K562 (cell line): ENCODE results near the gene RBM20. TPM values are rescaled to one million over a fixed set of nuclear protein-coding genes. Genes with fewer than 3 reads are reported as not detected.

Experiments
- ARNT ChIP-seq, 2 experiments: fragments of 450-650 bp; IDR thresholded peaks; 2 replicates each; pipeline ENCODE4 v1.6.1; 2016; ENCODE audit warnings: mild to moderate bottlenecking in 1 of 2
- GATA2 ChIP-seq: sonication (generic); formaldehyde crosslinking; IDR thresholded peaks from 2 replicates; pipeline ENCODE4 v1.4.0; 2020; ENCODE audit warnings: mild to moderate bottlenecking, missing genetic modification reagents
- IRF9 ChIP-seq: fragments of 450-650 bp; IDR thresholded peaks from 2 replicates; pipeline ENCODE4 v1.6.1; 2016; ENCODE audit warnings: missing biosample characterization, missing genetic modification characterization
- MEF2D ChIP-seq: conservative IDR thresholded peaks from 2 replicates; pipeline ENCODE4 v1.6.1; 2016; ENCODE audit warnings: low read depth, missing genetic modification characterization, missing compliant biosample characterization
- MGA ChIP-seq: fragments of 450-650 bp; IDR thresholded peaks from 2 replicates; pipeline ENCODE4 v1.6.1; 2016; ENCODE audit warnings: mild to moderate bottlenecking, moderate library complexity
- RBM22 ChIP-seq: fragments of 200-400 bp; formaldehyde crosslinking; IDR thresholded peaks from 2 replicates; pipeline ENCODE4 v1.6.1; 2018; ENCODE audit warnings: low read length, low read depth; ENCODE audit not compliant: poor library complexity, severe bottlenecking
- SIRT6 ChIP-seq: IDR thresholded peaks from one replicate; pipeline ENCODE4 v1.6.1; 2012; ENCODE audit warnings: low read depth, mild to moderate bottlenecking, control low read depth, inconsistent platforms, low read length, moderate library complexity
- ZBTB11 ChIP-seq, 3 experiments: fragments of 200-800 bp in 1 of 3; fragments of 250-450 bp in 1 of 3; fragments of 450-650 bp in 1 of 3; sonication (Bioruptor Pico) in 1 of 3; sonication (Bioruptor generic) in 1 of 3; formaldehyde crosslinking in 1 of 3; IDR thresholded peaks; 2 replicates each; pipeline versions ENCODE4 v1.6.1 to v1.8.0; 2016 to 2022; ENCODE audit warnings: mild to moderate bottlenecking in 2 of 3, missing genetic modification characterization in 2 of 3, missing compliant biosample characterization in 1 of 3, moderate library complexity in 1 of 3
- ZNF436 ChIP-seq: fragments of 250-450, 450-650 bp; sonication (Bioruptor Pico); formaldehyde crosslinking; IDR thresholded peaks from 2 replicates; pipeline ENCODE4 v1.7.0; 2020; ENCODE audit warnings: mild to moderate bottlenecking
- ZNF79 ChIP-seq: fragments of 250-450 bp; sonication (Bioruptor Pico); IDR thresholded peaks from 2 replicates; pipeline ENCODE4 v1.4.0; 2020; ENCODE audit warnings: low read depth, mild to moderate bottlenecking, moderate library complexity
- ZZZ3 ChIP-seq: fragments of 450-650 bp; IDR thresholded peaks from 2 replicates; pipeline ENCODE4 v1.6.1; 2016; ENCODE audit warnings: antibody characterized with exemption, mild to moderate bottlenecking, moderate library complexity
- polyA plus RNA-seq, 8 experiments: library from polyadenylated mRNA; depleted of rRNA in 4 of 8; stranded (reverse) in 5 of 8; unstranded in 3 of 8; fragments of >200 nt; fragmentation: Nextera tagmentation in 2 of 8; fragmentation: Illumina TruSeq in 1 of 8; extraction: Ambion mirVana in 2 of 8; extraction: Trizol in 1 of 8; gene quantifications; 2 replicates each; pipeline versions ENCODE4 v1.2.1 to v1.2.3, GENCODE V29; 2011 to 2014; ENCODE audit warnings: inconsistent platforms in 1 of 8, missing spikeins in 1 of 8
- total RNA-seq, 7 experiments: library from RNA; depleted of rRNA in 6 of 7; stranded (reverse); fragments of >200 nt in 6 of 7; fragmentation: Illumina TruSeq in 2 of 7; extraction: Trizol in 2 of 7; gene quantifications; 2 replicates each; pipeline versions ENCODE4 v1.2.1 to v1.2.3, GENCODE V29; 2011 to 2021; ENCODE audit warnings: low replicate concordance in 1 of 7

RBM20 gene
- total and polyA plus RNA-seq, 9 of the 15 experiments (the other 6 are each of a cell fraction or from before 2014, with no cell fraction given), result 0.63 to 5.7 (median 3.2) TPM

- TF ChIP-seq ZBTB11 (CRISPR knock-in tag; IDR thresholded peaks at IDR 0.05) (no peak), IRF9 (no peak), MEF2D (tag) (no peak; the same call in 1 of the 2 replicates), GATA2 (CRISPR knock-in tag) (0 out of 2 replicates have a peak, but pooled peaks have one; percentile 42), ARNT (IDR thresholded peaks at IDR 0.05) (no peak), RBM22 (no peak), SIRT6 (no peak), ZNF436 (CRISPR knock-in tag) (no peak), ZNF79 (no peak), ZZZ3 (no peak), MGA (no peak)
Measured at GRCh38 chr10:110858297-110858934, 214.3 kb downstream of the RBM20 start (continued).
